HG03469 (cell line): Measurements from ENCODE around the gene HNRNPUL2.

Source experiments
- ATAC-seq: cut with Tn5 transposase; IDR thresholded peaks from one replicate; pipeline ENCODE4 v1.9.1; 2021; ENCODE audit warnings: mild to moderate bottlenecking, moderate library complexity, moderate number of reproducible peaks; ENCODE audit not compliant: unreplicated experiment

HNRNPUL2 gene

GRCh38 chr11:62727872-62728170 lies 564 bp upstream of the HNRNPUL2 start:
- ATAC-seq: peak; percentile 36

GRCh38 chr11:62726915-62727164 lies 417 bp downstream of the HNRNPUL2 start:
- ATAC-seq: peak; percentile 6

DNA sequence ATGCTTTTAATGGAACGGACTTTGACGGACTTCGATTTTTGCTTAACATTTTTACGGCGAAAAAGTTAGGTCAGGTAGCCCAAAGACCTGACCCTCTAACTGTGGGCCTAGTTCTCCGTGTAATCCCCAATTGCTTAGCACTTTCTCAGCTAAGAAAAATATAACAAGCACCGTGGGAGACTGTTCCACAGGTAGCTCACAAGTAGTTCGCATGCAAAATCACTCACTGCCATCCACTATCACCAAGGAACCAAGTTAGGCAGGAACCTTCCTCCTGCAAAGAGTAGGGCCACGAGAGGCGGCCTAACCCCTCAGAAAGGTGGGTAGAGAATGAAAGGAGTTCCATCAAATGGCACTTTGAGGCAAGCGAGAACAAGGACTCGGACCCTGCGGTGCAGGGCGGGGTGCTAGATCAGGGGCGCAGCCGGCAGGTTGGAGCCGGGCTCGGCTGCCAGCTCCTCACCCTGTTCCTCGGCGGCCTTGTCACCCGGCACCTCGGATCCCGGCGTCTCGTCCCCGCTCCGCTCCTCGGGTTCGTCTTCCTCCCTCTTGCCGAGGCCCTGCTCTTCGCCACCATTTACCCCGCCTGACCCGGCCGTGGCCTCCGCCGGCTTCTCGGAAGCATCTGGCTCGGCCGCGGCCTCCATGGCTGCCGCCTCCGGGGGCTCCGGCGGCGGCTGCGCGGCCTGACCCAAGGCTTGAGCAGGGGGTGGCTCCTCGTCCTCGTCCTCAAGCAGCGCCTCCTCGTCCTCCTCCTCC lies 922 bp downstream of the HNRNPUL2 start:
- no peak for ATAC-seq

DNA sequence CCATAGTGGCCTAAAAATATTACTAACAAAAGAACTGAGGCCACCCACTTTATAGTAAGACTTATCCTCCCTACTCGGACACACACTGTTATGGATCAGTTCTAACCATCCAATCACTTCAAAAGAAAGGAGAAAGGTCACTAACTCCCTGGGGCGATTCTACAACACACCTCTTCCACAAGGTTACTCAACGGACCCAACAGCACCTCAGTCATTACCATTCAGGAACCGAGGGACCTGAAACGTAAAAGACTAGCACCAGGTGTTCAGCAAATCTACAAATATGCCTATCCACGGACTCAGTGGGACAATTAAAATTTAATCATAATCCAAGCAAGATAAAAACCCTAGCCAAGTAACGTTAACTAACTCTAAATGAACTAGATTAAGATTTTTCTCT lies 1.6 kb downstream of the HNRNPUL2 start:
- no peak for ATAC-seq

GRCh38 chr11:62724171-62724570 lies 3.1 kb downstream of the HNRNPUL2 start:
- ATAC-seq: no peak

DNA sequence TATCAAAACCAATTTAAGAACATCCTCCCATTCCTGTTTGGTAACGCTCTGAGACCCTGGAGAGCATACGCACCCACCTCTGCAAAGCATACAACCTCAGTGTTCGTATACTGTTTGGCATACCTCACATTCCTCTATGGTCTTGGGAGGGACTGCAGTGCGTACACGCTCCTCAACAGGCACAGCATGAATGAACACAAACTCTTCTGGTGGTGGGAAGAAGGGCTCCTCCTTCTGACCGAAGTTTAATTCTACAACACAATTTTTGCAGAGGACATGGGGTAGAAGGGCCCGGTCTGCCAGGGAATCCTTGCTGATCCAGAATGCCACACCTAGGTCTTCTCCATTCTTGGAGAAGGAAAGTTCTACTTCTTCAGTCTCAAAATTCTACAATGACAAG lies 5.3 kb downstream of the HNRNPUL2 start:
- no peak for ATAC-seq

DNA sequence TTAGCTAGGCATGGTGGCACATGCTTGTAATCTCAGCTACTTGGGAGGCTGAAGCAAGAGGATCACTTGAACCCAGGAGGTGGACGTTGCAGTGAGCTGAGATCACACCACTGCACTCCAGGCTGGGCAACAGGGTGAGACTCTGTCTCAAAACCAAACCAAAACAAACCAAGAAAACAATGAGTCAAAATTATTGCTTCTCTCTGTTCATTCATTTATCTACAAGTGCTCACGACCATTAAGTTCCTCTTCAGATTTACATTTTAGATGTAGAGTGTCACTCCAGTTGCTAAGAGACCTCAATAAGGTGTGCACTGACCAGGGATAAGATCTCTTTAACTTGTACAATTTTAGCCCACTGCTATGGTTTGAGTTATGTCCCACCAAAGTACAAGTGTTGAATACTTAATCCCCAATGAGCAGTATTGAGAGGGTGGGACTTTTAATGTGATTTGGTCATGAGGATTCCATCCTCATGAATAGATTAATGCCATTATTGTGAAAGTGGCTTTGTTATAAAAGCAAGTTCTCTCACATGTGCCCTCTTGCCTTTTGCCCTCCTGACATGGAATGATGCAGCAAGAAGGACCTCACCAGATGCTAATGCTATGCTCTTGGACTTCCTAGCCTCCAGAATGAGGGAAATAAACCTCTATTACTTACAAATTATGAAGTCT lies 7.8 kb downstream of the HNRNPUL2 start:
- ATAC-seq: no peak

DNA sequence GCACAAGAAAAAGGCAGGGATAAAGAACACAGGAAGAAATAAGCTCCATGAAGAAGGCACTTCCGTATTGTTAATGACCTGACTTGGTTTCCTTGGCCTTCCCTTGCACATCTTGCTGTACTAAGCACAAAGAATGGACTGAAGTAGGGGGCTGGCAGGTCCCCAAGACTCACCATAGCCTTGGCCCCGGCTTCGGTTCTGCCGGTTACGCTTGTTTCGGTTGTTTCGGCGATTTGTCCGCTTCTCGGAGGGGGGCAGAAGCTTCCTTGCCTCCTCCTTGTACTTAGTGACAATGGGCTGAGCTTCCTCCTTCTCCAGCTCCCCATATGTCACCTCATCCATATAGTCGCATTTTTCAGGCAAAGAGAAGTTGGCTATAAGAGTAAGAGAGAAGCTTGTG lies 10.4 kb downstream of the HNRNPUL2 start:
- no peak for ATAC-seq

- ATAC-seq: no peak
Measured at GRCh38 chr11:62716206-62716605, 11.1 kb downstream of the HNRNPUL2 start.

GRCh38 chr11:62715150-62716130 lies 11.8 kb downstream of the HNRNPUL2 start:
- ATAC-seq: no peak

GRCh38 chr11:62713343-62713742 lies 13.9 kb downstream of the HNRNPUL2 start:
- no peak for ATAC-seq

GRCh38 chr11:62712861-62713260 lies 14.4 kb downstream of the HNRNPUL2 start:
- no peak for ATAC-seq

GRCh38 chr11:62712276-62712812 lies 14.9 kb downstream of the HNRNPUL2 start:
- ATAC-seq: no peak

- ATAC-seq: no peak
Measured at GRCh38 chr11:62710001-62710345, 17.3 kb downstream of the HNRNPUL2 start.

GRCh38 chr11:62709247-62710000 lies 17.8 kb downstream of the HNRNPUL2 start:
- peak; percentile 42 for ATAC-seq

DNA sequence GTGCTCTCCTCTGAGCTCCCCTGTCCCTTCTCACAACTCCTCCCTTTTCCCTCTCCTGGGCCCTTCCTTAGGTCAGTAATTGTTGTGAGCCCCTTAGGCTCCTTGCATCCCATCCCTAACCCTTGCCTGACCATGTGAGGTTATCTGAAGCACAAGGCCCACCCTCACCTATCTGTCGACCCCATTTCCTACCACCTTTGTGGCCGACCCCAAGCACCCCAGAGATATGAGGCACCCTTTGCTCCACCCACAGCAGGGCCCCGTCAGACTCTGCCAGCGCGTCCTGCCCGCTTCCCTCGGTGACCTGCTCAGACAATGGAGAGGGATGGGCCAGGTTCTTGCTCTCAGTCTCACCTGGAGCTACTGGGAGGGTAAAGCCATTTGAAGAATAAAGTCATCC lies 18.5 kb downstream of the HNRNPUL2 start:
- no peak for ATAC-seq

DNA sequence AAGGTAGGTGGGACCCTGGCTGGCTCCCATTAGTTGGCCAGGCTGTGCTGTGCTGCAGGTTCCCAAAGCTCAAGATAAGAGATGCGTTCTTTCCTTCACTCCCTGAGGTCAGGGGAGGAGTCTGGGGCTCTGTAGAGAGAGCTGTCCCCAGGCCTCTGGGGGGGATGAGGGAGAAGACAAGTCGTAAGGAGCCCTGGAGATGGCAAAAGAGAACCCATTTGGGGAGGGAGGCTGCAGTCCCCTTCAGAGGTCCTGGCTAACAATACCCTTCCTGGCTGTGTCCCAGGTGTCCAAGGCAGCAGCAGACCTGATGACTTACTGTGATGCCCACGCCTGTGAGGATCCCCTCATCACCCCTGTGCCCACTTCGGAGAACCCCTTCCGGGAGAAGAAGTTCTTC lies 18.9 kb downstream of the HNRNPUL2 start:
- ATAC-seq: no peak

- no peak for ATAC-seq
Measured at GRCh38 chr11:62707277-62707861, 19.9 kb downstream of the HNRNPUL2 start, which contains the start of the genes BSCL2 and GNG3. BSCL2 (minus strand) TSS chr11:62707424; CDS start chr11:62707195, 229 bp downstream. GNG3 (plus strand) TSS chr11:62707676; CDS start chr11:62708296, 620 bp downstream.

- ATAC-seq: no peak
Measured at GRCh38 chr11:62706850-62707247, 20.4 kb downstream of the HNRNPUL2 start.
